G401.6 (cell line): ENCODE data around the gene ZBTB40.

ENCODE experiments used
- FAIRE-seq: peaks from 2 replicates; lab custom pipeline; 2012; peaks lifted over from hg19 to GRCh38; lab: Jason Lieb, UNC

Gene ZBTB40

GRCh38 chr1:22506130-22506692, 54.6 kb downstream of the ZBTB40 start:
- FAIRE-seq, result no peak

GRCh38 chr1:22507587-22507986, 55.9 kb downstream of the ZBTB40 start:
- FAIRE-seq, result no peak

- FAIRE-seq, result no peak
Measured at GRCh38 chr1:22508329-22508728, 56.7 kb downstream of the ZBTB40 start.

GRCh38 chr1:22508991-22509390, 57.3 kb downstream of the ZBTB40 start:
- FAIRE-seq, result no peak

GRCh38 chr1:22509815-22510214, 58.2 kb downstream of the ZBTB40 start:
- FAIRE-seq, result no peak

- FAIRE-seq, result no peak
Measured at GRCh38 chr1:22512873-22513272, 61.2 kb downstream of the ZBTB40 start.

DNA sequence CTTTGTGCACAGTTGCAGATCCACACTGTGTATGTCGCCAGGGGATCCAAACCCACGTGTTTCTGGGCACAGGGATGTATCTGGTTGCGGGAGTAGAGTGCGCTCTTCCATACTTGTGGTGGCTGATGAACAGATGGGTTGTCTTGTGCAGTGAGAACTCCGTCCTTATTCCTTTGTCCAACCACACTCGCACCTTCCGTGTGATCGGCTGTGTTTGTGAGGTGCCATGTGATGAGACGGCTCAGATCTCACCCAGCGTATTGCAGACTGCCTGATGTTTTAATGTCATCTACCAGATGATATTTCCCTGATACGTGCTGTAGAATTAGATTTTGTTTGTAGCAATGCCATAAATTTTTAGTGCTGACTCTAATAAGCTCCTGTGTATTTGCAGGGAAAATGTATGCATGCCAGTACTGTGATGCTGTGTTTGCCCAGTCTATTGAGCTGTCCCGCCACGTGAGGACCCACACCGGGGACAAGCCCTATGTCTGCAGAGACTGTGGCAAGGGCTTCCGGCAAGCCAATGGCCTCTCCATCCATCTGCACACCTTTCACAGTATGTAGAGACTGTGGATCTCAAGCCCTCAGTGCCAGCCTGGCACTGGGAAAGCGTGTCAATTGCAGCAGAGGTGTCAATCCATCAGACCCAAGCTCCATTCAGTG, 65.4 kb downstream of the ZBTB40 start:
- no peak for FAIRE-seq

DNA sequence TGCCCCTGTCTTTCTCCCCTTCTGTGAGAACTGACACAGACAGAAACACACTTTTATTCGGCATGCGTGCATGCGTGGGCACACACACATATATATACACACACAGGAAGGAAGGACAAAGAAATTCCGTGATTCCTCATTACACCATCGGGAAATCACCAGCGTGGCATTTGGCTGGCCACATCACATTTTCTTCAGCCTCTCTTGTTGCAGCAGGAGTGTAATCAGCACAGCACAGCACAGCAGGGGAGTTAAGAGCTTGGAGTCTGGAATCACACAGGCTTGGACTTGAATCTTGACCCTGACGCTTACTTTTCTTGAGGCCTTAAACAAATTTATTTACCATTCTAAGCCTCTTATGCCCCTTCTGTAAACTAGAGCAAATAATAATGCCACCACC, 66.3 kb downstream of the ZBTB40 start:
- FAIRE-seq, result no peak

- FAIRE-seq, result no peak
Measured at GRCh38 chr1:22518379-22518778, 66.7 kb downstream of the ZBTB40 start.

GRCh38 chr1:22520871-22521270, 69.2 kb downstream of the ZBTB40 start:
- no peak for FAIRE-seq

DNA sequence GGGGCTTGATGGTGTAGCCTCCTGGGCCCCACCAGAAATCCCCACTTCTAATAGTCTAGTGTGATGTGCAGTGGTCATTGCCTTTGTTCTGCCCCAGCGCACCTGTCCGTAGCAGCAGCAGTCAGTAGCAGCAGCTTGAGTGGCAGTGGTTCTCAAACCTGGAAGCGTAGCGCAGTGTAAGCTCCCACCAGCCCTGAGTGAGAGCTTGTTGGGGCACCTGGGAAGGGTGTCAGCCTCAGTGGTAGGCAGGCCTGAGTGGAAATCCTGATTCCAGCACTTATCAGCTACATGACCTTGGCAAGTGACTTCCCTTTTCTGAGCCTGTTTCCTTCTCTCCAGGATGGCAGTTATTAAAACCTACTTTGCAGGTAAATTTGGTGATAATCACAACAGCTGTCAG, 70.0 kb downstream of the ZBTB40 start:
- no peak for FAIRE-seq

DNA sequence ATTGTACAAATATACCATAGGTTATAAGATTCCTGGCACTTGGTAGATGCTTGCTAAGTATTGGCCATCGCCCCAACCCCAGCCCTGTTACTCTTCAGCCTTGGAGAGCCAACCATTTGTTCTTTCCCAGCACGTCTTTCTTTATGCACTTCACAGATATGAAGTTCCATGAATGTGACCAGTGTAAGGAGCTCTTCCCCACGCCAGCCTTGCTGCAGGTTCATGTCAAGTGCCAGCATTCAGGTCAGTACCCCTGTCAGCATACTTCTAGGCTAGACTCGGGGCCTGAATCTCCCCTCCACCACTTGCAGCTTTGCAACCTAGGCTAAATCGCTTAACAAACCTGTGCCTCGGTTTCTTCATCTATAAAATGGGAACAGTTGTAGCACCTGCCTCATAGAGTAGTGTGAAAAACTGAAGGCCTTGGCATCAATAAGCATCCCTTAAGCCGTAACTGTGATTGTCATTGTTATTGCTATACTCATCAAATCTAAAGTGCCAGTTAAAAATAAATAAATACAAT, 70.6 kb downstream of the ZBTB40 start:
- no peak for FAIRE-seq

GRCh38 chr1:22524481-22524880, 72.8 kb downstream of the ZBTB40 start:
- no peak for FAIRE-seq

DNA sequence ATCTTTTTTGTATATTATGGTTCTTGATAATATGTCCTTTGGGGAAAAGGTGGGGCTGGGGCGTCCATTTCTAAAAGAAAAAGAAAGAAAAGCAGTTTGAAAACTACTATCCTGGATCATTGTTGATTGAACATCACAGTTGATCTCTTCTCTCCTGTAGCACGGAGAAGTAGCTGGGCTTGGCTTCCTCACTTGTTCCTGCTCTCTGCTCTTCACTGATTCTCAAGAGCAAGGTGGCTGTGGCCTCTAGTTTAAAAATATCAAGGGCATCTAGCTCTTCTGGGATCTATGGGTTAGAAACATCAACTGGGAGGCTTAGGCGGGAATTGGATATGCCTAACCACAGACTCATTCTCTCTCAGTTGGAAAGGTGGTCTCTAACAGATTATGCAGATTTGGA, 73.6 kb downstream of the ZBTB40 start:
- FAIRE-seq, result no peak

DNA sequence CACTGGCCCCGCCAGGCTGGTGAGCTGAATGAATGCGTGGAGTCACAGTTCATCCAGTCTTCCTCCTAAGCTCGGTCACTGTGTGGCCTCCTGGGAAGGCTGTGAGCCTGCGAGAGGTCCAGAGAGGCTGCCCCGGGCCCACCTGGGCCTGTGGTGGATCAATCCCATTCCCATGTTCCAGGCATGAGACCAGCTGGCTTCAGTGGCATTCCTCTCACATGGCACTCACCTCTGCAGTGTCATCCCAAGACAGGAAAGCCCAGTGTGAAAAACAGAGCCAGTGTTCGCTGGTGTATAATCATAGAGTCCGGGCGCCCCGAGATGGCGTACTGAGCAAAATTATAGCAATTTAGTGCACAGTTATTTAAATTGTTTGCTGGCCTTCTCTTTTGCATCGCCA, 74.0 kb downstream of the ZBTB40 start:
- FAIRE-seq, result no peak

DNA sequence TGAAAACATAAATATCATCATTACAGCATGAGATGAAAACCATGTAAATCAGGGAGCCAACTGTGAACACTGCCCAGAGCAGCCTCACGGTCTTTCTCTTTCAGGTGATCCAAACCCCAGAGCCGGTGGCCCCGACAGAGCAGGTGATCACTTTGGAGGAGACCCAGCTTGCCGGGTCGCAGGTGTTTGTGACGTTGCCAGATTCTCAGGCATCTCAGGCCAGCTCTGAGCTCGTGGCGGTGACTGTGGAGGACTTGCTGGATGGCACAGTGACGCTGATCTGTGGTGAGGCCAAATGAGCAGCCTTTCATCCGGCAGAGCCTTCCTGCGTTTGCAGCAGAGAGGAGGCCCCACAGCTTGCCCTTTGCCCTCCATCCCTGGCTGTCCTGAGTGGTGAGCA, 74.4 kb downstream of the ZBTB40 start:
- FAIRE-seq, result no peak

- FAIRE-seq, result no peak
Measured at GRCh38 chr1:22526677-22527076, 75.0 kb downstream of the ZBTB40 start.

GRCh38 chr1:22527122-22527521, 75.5 kb downstream of the ZBTB40 start:
- no peak for FAIRE-seq

DNA sequence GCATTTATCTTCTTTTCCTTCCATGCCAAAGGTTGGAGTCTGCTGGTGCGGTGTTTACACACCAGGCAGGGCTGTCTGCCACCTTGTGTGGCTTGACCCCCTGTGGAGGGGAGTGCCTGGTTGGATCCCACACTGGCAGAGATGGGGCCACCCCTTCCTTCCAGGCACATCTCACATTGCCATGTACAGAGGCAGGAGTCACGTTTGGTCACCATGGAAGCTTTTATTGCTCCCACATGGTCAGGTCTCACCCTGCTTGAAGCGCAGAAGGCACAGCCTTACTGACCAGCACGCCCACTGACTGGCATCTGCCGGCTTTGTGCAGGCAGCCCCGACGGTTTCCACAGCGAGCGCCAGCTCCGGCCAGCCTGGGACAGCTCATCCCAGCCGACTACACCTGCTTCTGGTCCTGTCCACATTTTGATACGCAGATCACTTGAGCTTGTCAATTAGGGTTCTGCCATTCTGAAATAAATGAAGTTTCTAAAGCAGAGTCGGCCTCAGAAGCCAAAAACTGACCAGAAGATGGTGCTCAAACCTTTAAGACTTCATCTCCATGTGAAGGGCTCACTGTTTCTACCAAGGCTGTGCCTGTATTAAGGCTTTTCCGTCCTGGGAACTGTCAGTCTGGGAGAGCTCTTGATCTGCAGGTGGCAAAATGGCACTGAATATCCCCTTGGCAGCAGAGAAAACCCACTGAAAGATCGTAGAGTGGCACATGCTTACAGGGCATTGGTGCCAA, 76.1 kb downstream of the ZBTB40 start:
- FAIRE-seq, result no peak

DNA sequence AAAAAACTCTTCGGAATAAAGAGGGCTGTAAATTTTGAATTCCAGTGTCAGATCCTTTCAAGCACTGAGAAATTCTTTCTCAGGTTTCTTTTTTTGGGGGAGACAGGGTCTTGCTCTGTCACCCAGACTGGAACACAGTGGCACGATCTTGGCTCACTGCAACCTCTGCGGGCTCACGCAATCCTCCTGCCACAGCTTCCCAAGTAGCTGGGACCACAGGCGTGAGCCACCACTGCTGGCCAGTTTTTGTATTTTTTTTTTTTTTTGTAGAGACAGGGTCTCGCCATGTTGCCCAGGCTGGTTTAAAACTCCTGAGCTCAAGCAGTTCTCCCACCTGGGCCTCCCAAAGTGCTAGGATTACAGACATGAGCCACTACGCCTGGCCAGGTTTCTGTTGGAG, 76.8 kb downstream of the ZBTB40 start:
- FAIRE-seq, result no peak

GRCh38 chr1:22529901-22530621, 78.4 kb downstream of the ZBTB40 start:
- FAIRE-seq, result no peak

- no peak for FAIRE-seq
Measured at GRCh38 chr1:22530715-22531114, 79.1 kb downstream of the ZBTB40 start.

- no peak for FAIRE-seq
Measured at GRCh38 chr1:22531251-22531650, 79.6 kb downstream of the ZBTB40 start.
